RPMI7951 (cell line): ENCODE measurements around the gene SKAP1. TPM values are rescaled to one million over a fixed set of nuclear protein-coding genes. Genes with fewer than 3 reads are reported as not detected.
"Not testable (repeated sequence)": the region's sequence is repeated elsewhere in the genome, so short reads cannot be mapped to it uniquely, and the experiment has no call there.

Experiments
- DNase-seq: peaks from one replicate; pipeline ENCODE4 v3.0.0-alpha.2; 2012; ENCODE audit warnings: low read depth
- total RNA-seq: library from RNA; depleted of rRNA; stranded (reverse); fragments of >200 nt; shearing (Covaris generic); gene quantifications from 2 replicates; pipeline ENCODE4 v1.2.3, GENCODE V29; 2014

SKAP1 gene
- total RNA-seq, 1 experiment from 2014 or later: not detected

DNA sequence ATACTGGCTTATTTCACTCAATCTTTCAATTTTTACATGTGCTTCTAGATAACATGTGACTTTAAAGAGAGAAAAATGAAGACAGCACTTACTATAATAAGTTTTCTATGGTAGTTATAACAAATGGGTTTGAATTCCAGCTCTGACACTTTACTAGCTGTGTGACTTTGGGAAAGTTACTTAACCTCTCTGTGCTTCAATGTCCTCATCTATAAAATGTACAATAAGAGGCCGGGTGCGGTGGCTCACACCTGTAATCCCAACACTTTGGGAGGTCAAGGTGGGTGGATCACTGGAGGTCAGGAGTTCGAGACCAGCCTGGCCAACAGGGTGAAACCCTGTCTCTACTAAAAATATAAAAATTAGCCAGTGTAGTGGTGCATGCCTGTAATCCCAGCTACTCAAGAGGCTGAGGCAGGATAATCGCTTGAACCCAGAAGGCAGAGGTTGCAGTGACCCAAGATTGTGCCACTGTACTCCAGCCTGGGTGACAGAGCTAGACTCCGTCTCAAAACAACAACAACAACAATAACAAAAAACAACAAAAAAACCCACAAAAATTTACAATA, 184.5 kb downstream of the SKAP1 start:
- not testable (repeated sequence) for DNase-seq

DNA sequence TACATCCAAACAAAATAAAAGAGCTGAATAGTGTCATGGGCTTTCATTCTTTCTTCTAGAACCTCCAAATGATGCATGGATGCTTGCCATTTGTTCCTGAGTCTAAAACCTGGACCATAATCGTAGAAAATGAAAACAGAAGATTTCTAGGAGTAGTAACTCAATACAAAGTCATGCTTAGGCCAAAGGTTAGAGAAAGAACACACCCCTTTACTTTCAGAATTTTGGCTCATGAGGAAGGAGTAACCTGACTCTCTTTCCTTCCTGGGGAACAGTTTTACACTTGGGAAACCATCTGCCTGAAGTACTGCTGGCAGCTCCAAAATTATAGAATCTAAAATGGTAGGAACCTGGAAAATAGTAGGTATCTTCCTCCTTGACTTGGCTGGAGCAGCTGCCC, 185.2 kb downstream of the SKAP1 start:
- peak; percentile 11 for DNase-seq

DNA sequence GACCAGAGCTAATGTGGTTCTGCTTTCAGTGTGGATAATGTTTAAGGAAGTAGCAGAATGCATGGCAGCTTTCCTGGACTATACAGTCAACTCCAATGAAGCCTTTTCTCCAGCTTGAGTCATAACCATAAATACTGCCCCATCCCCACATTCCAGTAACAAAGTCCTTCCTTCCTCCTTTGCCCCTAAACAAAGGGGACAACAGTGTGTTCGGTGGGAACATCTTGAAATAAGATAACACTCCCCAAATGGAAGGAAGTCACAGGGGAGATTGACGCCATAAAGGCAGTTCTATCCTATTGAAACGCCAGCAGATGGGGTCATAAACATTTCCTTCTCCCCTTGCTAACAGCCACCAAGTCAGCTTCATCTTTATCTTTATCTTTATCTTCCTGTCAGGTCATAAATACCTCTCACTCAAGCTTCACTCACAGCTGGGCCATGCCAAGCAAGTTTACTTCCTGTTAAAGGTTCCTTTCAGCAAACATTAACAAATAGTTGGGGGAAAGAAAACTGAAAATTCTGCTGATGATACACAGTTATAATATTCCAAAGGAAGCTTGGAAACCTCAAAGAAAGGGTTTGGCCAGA, 185.8 kb downstream of the SKAP1 start:
- DNase-seq: peak; percentile 61

DNA sequence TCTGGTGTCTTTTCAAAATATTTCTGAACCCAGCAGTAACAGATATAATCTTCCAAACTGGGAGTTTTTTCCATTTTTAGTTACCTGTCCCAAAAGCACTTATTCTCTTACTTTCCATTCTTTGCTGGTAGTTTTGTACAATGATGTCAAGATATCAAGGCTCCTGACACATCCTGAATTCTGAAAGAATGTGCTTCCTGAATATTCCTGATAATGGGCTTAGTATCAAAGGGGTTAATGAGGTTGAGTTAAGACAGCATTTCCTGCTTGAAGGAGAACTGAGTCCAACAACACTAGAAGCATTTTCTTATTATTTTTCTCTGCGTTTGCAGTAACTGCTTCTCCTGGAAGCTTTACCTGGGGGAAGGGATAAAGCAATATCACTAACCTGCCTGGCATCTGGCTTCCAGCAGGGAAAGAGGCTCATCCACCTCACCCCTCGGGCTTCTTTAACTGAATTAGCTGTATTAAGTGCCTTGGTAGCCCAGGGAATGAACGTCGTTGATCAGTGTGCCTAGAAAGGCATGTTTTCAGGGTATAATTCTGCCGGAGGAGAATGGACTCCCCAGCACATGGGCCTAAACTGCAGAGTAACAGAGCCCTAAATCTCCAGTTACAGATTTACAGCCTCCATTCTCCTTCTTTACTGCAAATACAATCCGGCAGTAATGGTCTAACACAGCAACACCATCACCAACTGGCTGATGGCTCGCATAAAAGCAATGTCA, 188.1 kb downstream of the SKAP1 start:
- no peak for DNase-seq

DNA sequence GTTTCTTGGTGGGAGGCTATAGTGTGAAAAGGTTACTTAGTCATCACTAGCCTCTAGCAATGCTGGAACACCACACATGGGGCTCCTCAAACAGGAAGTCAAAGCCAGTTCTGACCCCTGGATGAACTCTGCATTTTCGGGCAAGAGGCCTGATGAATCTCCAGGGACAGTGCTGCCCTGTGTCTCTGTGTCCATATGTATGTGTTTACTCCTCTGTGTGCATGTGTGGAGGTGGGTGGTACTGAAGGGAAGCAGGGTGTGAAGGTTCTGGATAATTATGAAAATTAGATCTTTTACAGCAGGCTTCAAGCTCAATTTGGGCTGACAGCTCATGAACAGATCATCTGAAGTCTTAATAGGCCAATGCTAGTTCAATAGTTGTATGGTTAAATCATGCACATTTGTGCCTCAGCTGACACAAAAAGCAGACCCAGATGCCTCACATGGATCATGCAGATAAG, 188.9 kb downstream of the SKAP1 start:
- DNase-seq: peak; percentile 91

DNA sequence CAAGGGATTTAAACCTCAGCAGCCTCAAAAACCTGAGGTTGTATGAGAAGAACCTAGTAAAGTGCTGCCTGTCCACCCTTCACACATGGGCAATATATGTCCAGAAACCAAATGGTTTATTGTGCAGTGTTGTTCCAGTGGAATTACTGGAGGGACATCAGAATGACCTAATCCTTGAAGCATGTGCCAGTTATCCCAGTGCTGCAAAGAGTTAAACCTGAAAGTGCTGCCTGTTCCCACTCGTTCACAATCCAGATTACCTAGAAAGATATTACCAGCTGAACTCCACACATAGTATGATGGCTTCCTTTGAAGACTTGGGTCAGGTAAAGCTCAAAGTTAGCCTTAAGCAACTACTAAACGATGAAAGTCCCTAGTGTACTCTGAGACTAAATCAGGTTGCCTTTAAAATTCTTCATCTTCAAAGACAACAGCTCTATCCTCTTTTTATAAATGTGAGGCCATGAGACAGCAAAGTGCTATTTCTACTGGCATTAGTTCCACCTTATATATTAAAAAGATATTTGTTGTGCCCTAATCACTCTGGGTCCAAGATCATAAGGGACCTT, 189.4 kb downstream of the SKAP1 start:
- DNase-seq: peak; percentile 75

DNA sequence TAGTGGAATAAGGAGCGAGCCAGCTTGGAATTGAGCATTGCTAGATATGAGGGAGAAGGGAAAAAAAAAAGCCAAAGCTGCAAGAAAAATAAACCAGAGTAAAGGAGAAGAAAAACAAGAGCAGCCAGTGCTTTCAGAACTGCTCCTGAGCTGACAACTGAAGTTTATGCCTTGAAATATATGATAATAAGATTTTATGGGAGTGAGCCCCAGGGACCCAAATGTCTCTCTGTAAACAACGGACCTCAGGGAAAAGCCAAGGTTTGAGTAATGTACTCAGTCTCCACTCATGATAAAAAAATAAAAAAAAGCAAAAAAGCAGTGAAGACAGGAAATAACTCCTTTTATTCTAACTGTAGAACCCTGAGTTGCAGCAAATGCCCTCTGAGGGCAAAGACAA, 189.9 kb downstream of the SKAP1 start:
- DNase-seq: no peak

DNA sequence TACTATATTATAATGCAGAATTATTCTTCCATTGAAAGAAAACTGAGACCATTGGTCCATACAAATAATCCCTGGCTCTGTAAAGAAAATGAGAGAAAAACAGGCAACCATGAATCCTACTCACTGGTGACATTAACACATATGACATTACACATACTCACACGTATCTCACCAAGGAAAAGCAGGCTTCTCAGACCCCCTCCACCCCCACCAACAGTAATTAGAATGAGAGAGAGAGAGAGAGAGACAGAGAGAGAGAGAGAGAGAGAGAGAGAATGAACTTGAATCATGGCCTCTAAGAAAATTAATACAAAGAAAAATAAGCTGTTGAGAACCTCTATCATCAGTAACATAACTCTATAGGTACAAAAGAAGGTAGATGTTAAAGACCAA, 190.4 kb downstream of the SKAP1 start:
- DNase-seq: no peak

DNA sequence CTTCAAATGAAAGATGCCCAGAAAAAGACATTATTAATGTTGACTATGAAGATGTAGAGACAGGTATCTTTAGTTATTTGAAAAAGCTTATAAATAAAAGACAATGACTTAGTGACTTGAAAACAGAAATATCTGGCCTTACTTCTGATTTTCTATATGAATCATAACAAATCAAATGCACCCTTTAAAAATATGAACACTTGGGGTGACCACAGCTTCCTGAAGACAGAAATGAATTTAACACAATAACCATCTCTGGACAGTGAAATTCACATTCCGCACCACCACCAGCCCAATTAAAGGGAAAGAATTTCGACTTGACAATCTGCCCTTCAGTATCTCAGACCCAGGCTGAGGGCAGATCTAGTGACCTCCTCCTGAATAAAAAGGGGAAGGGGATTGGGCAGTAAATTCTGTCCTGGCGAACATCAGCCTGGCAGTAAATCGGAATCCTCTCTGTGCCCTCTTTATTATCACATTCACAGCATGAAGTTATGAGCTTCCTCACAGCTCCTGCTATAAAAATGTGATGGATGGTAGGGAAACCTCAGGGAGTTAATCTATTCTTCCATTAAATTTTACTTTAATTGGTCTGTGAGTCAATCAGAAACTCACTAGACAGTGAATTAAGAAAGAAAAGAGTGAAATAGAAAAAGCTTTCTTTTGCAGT, 190.9 kb downstream of the SKAP1 start:
- no peak for DNase-seq

DNA sequence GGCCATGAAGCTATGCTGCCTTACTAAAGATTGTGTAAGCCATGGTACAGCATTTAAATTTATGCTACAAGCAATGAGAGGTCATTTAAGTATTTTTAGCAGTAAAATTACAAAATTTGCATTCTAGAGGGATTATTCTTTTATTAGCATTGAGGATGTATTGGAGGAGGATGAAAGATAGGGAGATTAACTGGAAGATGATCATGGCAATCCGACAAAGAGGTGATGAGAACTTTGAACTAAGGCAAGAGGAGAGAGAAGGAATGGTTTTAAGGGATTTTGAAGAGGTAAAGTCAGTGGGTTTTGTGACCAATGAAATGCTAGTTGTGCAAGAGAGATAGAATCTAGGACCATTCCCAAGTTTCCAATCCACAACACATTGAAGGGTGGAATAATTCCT, 192.6 kb downstream of the SKAP1 start:
- DNase-seq: no peak

DNA sequence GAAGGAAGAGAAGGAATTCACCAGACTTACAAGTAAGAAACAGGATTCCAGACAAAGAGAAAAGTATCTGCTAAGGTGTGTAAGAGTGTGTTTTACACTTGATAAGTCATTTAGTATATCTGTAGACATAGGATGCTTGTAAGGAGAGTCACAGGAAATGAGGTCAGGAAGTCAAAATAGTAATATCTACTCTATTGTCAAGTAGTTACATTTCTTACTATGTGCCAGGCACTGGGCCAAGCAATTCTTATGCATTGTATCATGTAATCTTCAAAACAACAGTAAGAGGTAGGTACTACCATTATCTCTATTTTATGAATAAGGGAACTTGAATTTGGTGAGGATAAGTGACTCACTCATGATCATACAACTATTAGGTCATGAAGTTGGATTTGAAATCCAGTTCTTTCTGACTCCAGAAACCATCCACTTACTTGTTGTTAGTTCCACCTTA, 193.3 kb downstream of the SKAP1 start:
- DNase-seq: peak; percentile 67

DNA sequence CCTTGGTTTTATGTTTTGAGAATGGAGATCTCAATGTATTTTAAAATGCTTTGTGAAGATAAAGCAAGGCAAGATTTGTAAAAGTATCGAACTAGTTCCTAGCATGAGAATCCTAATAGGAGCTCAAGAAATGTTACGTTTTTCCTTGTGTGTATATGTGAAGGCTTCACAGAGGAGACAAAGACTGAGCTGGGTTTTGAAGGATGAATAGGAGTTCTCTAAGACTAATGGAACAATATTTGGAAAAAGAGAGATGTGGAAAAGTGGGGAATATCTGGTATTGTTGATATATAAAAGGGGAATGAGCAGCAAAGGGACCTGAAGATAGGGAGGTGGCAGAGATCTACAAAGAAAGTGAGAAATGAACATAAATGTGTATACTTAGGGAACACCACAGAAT, 195.1 kb downstream of the SKAP1 start:
- DNase-seq: no peak

DNA sequence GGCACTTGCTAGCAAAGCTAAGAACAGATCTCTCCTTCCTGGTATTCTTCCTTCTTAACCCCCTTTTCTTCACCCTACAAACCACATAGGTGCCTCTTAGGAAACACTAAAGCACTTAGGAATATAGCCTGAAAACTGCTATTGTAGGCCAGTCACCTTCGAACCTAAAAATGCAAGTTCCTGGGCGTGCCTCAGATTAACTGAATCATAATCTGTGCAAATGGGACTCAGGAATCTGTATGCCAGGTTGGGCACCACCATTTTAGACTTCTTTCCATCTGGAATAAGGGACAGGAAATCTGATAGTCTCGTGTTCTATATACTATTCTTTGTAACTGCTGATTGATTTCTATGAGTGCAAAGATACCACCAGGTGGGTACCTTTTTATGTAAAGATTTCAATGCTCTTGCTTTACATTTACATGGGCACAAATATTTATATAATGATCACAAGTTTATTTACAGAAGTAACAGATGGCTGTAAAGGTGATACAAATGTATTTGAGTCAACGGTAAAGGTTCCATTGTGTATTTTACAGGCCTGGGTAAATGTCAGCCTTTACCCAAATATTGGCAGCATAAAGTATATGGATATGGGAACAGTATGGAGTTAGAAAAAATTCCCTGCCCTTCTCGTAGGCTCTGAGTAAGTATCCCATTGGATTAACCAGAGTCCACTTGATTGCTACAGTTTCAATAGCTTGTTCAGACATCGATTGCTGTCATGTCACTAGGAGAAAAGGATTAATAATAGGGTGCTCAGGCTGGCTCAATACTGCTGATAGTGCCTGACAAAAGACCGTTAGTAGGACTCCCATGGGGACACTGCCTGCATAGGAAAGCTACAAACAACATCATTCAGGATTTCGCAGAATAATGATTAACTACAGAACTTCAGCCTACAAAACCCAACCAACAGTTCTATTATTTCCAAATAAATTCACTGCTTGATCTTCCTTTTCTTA, 197.7 kb downstream of the SKAP1 start:
- DNase-seq: no peak

DNA sequence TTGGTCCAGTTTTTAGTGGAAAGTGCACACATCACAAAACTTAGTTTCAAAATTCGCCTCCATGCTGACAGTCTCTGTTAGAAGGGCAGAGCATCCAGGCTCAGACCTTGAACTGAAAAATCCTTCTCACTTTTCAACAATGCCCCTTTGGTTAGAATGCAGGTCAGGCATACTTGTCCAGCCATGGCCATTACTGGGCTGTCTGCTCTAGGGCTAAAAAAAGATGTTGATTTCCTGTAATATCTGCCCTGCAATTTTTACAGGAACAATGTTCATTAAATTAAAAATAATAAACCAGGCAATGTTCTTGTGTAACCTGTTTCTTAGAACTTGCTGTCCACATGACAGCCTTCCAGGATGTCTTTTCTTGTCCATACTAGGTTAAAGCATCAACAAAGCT, 200.1 kb downstream of the SKAP1 start:
- DNase-seq: no peak

DNA sequence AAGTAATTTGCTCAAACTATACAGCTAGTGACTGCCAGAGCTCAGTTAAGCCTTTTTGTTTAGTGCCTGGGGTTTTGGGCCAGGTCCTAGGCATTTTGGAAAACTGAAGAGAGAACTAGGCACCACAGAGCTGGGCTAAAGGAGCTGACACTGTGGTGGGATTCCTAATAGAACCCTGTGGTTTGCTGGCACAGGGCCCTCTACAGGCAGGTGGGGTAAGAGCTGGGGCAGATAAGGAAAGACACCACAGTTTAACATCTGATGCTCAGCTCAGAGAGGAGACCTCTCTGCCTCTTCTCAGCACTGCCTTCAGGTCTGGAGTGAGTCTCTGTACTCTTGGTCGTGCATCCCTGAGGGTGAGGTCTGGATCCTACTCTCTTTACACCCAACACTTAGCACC, 201.3 kb downstream of the SKAP1 start:
- no peak for DNase-seq

DNA sequence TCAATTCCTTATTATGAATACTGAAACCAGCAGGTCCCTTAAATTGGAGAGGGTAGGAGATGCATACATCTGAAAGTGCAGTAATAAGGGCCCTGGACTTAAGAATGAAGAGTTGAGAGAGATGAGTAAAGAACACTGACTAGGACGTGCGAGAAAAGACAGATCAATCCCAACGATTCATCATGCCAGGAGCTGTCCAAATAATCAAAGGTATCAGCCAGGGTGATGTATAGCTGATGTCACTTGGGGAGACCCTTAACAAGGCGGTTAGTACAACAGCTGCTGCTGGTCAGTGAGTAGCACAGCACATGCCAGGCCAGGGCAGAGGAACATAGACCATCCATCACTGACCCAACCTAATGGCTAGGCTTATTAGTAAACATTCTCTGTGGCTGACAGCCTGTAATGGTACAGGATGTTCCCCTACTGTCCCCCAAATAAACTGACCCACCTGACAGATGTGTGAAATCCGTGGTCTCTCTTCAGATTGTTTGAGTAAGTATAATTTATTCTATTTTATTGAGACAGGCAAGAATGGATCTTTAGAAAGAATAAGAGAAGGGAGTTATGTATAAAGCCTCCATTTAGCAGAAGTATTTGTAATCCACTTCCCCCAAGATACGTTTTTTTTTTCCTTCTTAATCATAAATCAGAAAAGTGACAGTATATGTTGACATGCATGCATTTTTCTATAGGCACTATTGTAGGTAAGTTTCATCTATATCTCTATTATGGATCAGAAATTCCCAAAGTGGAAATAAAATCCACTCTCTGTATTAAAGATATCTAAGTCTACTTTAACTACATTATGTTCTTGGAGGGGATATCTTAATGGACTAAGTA, 204.1 kb downstream of the SKAP1 start:
- DNase-seq: no peak

DNA sequence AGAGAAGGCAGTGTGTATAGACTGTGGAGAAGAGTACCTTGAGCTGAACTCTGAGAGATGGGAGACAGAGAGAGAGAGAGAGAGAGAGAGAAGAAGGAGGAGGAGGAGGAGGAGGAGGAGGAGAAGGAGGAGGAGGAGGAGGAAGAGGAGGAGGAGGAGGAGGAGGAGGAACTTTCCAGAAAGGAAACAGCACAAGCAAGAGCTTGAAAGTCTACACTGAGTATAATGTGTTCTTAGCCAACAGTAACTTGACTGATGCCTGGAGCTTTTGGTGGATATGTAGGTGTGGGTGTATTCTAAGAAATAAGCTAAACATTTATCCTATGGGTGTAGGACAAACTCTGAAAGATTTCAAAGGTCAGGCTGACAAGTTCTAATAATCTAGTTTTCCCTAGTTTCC, 206.1 kb downstream of the SKAP1 start:
- no peak for DNase-seq

DNA sequence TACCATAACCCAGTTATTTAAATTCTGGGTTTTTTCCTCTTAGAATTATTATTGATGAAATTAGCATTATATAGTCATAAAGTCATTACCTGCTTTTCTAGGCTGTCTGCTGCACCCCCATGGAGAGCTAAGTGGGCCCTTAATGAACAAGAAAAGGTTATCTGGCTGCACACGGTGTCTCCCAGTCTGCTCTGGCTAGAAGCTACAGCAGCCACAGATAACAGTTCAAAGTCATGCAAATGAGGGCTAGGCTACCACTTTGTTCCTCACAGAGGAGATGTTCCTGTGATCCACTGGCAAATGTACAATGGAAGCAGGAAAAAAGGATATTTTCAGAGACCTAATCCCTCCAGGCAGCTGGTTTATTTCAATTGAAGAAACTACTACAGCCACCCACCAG, 210.4 kb downstream of the SKAP1 start:
- DNase-seq: no peak

DNA sequence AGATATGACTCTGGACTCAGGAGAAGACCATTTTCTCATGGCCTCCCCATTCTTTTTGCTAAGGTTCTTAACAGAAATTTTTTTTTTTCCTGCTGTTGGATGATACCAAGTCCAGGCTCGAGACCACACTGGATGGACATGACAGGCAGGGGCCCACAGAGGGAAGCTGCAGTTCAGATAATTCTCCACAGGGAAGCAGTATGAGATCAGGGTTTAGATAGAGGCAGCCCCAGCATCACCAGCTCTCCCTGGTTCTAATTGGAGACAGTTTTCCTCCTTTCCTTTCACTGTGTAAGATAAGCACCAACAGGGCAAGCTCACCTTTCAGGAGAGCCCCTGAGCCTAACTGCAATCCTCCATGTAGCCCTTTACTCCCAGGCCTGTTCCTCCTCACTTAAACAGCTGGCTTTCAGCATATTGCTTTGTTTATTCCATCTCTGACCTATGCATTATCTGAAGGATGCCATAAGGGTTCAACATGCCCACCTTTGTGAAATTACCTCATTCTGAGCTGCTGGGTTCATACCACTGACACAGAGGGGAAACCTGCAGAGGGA, 214.4 kb downstream of the SKAP1 start:
- peak; percentile 41 for DNase-seq

DNA sequence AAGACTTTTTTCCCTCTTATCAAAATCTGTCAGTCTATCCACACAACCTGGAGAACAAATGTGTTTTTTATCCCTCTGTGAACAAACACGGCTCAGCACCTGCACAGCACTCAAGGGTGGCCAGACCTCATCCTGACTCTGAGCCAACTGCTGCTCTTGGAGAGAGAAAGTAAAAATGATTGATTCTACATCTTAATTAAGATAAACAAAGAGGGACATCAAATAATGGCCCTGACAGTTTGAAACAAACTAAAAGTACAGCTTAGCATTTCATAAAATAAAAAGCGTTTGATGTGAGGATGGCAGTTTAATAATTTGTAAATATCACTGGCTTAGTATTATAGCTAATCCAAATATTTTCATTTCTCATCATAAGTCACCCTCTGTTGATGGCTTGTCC, 216.2 kb downstream of the SKAP1 start:
- DNase-seq: no peak
